ENCODE measurements around the gene CENPT.

GRCh38 chr16:67869653-67870052 lies 22.2 kb upstream of the CENPT start:
- TF ChIP-seq CTCF (IDR thresholded peaks at IDR 0.05) (no peak), POLR2AphosphoS5 (IDR thresholded peaks at IDR 0.05) (no peak)
